RPMI8226 (cell line): ENCODE results near the gene PDE6G.

Experiments used
- DNase-seq: peaks from one replicate; pipeline ENCODE4 v3.0.0-alpha.2; 2015

PDE6G gene

GRCh38 chr17:81660441-81660840 lies 4.1 kb upstream of the PDE6G start:
- no peak for DNase-seq

DNA sequence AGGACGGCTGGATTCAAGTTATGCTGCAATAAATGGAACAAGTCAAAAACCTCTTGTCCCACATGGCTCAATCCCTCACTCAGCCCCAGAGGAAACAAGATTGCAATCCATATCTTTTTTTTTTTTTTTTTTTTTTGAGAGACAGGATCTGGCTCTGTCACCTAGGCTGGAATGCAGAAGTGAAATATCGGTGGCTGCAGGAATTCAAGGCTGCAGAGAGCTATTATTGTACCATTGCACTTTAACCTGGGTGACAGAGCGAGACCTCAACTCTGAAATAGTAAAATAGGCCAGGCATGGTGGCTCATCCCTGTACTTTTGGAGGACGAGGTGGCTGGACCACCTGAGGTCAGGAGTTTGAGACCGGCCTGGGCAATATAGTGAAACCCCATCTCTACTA lies 2.7 kb upstream of the PDE6G start:
- DNase-seq, result peak; percentile 65

DNA sequence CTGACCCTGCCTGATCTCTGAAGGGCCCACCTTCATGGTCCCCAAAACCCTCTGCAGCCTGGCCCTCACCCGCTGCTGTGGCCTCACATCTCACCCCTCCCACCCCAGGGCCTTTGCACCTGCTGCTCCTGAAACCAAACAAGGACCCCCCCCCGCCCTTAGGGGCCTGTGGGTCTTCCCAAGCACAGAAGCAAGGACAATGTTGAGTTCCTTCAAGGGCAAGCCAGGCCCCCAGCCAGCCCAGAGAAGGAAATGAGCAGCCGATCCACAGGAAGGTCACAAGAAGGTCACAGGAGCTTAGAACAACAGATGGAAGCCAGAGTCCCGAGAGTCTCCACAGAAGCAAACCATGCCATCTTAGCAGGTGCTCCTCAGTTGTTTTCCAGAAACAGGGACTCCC lies 493 bp upstream of the PDE6G start:
- DNase-seq, result peak; percentile 54

DNA sequence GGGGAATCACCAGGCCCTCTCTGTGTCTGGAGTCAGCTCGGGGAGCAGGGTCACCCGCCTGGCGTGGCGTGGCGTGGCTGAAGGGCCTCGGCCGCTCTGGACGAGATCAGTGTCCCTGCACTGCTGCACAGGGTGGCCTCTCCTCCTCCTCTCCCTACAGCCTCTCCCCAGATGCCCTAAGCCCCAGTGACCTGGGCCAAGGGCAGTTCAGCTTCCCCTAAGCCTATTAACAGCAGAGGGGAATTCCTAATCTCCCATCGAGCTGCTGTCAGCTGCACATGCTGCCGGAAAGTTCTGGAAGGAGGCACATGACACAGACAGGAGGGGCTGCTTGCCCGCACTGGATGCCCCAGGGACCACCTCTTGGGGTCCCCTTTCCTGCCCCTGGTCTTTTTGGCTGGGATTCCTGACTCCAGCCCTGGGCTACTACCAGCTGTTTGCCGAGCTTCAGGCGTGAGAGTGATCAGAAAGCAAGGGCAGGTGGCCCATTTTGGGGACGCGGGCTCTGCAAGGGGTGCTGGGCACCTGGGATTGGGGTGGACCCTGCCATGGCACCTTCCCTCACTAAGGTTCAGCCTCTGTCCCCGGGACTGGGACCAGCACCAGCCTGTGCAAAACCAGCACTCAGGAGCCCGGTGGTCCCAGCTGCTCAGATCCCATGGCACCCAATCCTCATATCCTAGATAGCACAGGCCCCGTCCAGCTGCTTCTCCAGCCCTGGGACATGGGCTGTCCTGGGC lies 794 bp downstream of the PDE6G start:
- no peak for DNase-seq

DNA sequence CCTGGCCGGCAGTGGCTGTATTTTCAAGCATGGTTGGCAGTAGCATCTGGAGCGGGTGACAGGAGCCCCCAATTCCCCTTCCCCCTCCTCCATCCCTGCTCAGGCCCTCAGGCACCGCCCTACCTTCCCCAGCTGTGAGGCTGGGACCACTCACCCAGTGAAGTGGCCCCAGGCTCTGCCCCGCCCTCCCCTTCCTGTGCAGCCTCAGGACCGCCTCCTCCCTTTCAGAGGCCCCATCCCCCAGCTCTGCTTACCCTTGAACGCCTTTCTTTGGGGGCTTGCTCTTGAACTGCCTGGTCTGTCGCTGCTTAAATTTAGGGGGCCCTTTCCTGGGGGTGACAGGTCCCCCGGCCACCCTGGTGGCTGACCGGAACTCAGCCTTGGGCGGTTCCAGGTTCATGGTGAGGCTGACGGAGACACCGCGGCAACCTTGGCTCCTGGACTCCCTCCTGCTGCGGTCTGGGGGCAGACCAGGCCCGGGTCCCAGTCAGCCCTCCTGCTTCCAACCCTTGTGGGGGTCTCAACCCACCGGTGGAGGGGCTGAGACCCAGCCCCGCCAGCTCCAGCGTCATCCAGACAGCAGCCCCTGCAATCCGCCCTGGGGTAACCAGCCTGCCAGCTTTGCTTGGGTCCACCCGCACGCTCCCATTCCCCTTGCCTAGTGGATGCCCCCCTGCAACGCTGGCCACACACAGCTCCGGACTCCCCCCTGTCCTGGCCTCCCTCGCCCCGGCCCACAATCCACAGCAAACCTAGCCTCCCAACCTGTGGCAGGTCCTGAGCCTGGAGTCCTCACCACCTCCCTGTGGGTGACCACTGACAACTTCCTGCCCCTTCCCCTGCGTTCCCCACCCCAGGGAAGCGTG lies 3.2 kb downstream of the PDE6G start:
- DNase-seq, result peak; percentile 2

DNA sequence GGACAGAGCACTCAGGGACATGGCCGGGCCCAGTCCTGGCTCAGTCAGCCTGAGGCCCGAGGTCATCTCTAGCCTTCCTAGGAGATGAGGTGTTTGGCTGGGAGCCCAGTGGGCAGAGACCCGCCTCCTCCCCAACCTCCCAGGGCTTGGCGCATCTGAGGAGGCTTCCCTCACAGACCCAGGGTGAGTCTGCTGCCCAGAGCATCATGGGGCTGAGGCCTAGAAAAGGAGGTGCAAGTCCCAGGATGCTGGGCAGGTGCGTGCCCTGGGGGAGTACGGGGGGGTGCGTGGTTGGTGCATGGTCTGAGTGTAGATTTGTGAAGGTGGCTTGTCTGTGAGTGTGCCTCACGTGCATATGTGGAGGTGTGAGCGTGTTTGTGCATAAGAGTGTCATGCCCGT lies 4.7 kb downstream of the PDE6G start:
- DNase-seq, result peak; percentile 62

DNA sequence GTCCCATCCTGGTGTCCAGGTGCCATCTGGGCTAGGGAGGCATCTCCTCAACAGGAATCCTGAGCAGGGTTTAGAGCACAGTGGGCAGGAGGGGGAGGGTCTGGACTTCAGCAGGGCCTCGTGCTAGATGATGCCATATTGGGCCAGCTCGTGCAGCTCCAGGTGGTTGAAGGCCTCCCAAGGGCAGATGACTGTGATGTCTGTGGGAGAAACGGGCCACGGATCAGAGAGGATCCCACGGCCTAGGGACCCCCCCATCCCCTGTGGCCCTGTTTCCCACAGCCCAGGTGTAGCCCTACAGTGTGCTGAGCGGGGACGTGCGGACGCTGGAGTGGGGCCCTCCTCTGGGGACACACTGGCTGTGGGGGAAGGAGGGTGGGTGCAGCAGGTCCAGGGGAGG lies 5.4 kb downstream of the PDE6G start:
- DNase-seq, result no peak

- no peak for DNase-seq
Observed at GRCh38 chr17:81648707-81649085, 7.6 kb downstream of the PDE6G start.

DNA sequence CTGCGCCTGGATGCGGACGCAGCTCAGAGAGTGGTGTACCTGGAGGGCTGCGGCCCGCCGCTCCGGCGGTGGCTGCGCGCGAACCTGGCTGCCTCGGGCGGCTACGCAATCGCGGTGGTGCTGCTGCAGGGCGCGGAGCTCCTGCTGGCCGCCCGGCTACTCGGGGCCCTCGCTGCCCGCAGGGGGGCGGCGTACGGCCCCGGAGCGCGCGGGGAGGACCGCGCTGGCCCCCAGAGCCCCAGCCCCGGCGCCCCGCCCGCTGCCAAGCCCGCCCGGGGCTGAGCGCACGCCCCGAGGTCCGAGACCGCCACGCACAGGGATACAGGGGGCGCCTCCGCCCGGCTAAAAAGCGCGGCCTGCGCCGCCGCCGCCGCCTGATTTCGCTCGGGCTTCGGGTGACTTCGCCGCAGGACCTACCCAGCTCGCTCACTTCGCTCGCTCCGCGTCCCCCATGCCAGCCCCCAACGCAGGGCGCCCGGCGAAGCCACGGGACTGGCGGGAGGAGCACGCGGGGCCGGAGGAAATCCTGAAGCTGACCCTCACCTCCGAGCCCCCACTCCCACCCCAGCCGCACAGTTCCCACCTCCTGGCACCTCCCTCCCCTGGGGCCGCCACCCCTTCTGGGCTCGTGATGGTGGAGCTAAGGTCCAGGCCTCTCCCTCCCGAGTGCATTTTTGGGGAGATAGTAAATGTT lies 8.2 kb downstream of the PDE6G start:
- DNase-seq, result no peak

DNA sequence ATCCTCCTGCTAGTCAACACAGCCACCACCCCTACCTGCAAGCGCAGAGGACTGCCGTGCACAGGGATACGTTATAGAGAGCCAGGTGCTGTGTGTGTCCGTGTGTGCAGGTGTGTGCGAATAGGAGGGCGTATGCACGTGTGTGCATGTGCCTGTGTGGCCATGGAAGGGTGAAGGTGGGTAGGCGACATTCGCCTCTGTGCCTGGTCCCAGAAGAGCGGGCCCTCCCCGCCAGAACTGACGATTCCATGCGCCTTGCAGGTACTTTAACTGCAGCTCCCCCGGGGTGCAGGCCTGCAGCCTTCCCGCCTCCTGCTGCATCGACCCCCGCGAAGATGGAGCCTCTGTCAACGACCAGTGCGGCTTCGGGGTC lies 8.7 kb downstream of the PDE6G start:
- DNase-seq, result no peak

DNA sequence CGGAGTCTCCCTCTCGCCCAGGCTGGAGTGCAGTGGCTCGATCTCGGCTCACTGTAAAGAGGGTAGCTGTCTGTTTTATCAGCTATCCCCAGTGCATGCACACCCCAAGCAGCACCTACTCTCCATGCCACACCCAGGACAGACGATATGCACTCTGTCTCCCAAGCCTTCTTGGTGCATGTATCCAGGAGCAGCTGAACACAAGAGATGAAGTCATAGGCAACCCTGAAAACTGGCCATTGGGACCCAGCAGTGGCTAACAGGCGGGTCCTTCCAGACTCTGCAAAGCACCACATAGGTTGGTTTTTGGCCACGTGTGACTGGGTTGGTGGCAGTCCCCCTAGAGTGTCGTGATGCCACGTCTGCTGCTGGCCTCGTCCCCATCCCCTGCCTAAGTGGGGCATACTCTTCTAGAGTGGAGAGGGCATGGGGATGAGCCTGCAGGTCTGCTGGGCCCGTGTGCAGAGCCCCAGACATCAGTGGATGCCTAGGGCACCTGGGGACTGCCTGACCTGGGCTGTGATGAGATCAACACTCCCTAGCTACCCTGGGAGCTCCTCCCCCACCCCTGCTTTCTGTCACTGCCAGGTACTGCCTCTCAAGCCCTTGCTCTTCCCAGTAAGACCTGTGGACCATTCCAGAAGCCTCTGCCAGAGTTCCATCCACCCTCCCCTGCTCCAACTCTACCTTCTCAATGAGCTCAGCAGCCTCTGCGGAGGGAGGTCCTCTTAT lies 9.3 kb downstream of the PDE6G start:
- no peak for DNase-seq

- DNase-seq, result no peak
Observed at GRCh38 chr17:81644976-81645952, 11.1 kb downstream of the PDE6G start.

- DNase-seq, result no peak
Observed at GRCh38 chr17:81644496-81644895, 11.8 kb downstream of the PDE6G start.

DNA sequence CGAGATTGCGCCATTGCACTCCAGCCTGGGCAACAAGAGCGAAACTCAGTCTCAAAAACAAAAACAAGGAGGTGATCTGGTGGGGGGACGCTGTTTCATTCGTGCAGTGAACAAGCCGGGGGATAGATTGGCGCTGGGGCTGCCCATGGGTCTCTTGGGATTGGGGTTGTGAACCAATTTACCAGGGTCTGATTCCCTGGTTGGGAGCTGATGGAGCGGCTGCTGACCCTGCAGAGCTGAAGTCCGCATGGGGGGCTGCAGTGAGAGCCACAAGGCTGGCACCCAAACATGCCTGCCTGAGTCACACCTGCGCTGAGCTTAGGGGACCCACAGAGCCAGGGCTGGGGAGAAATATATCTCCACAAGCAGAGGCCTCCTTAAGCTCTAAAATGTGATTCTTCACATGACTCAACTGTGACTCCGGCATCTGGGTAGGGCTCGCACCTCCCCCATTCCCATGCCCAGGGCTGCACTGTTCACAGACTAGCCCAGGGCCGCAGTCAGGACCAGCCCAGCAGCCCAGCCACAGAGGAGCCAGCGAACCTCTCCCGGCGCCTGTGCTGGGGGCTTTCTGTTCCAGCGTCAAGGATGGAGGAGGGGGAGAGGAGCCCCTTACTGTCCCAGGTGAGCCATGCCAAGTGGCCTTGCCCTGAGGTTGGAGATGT lies 14.4 kb downstream of the PDE6G start:
- DNase-seq, result no peak

GRCh38 chr17:81640011-81640410 lies 16.3 kb downstream of the PDE6G start:
- DNase-seq, result no peak

- DNase-seq, result no peak
Observed at GRCh38 chr17:81638683-81639082, 17.7 kb downstream of the PDE6G start.

- DNase-seq, result peak; percentile 90
Observed at GRCh38 chr17:81636505-81637288, 19.6 kb downstream of the PDE6G start, which contains the start of the genes NPLOC4 and TSPAN10. NPLOC4 (minus strand) TSS chr17:81637112; CDS start chr17:81636930, 182 bp downstream. TSPAN10 (plus strand) TSS chr17:81637196; CDS start chr17:81642413, 5,217 bp downstream.

DNA sequence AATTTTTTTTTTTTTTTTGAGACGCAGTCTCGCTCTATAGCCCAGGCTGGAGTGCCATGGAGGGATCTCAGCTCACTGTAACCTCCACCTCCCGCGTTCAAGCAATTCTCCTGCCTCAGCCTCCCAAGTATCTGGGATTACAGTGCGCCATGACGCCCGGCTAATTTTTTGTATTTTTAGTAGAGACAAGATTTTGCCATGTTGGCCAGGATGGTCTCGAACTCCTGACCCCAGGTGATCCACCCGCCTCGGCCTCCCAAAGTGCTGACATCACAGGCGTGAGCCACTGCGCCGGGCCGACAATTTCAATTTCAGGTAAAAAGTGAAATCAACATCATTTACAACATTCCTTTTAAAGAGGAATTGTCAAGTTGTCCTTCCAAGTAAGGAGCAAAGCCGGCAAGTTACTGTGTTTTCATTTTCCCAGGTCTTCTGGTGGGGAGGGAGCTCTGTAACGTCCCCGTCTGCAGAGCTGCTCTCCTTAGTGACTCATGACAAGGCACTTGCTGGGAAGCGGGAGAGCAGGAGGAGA lies 20.3 kb downstream of the PDE6G start:
- DNase-seq, result peak; percentile 25

DNA sequence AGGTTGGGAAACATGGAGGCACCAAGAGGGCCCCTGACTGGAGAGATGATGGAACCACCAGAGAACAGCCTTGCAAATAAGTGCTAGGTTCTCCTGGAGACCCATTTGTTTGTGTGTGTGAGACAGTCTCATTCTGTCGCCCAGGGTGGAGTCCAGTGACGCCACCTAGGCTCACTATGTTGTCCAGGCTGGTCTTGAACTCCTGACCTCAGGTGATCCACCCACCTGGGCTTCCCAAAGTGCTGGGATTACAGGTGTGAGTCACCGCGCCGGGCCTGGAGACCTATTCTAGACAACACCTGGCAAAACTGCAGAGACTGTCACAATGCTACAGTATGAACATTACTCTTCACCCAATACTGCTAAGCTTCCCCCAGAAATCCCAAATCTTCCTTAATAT lies 20.9 kb downstream of the PDE6G start:
- no peak for DNase-seq

- DNase-seq, result no peak
Observed at GRCh38 chr17:81631482-81631881, 24.9 kb downstream of the PDE6G start.
